Epidermal melanocyte (primary cell): ENCODE measurements around the gene OSBPL10.
"Not testable (repeated sequence)": the region's sequence is repeated elsewhere in the genome, so short reads cannot be mapped to it uniquely, and the experiment has no call there.

Experiments
- DNase-seq: peaks from one replicate; pipeline ENCODE4 v3.0.0; 2011; ENCODE audit warnings: low spot score; ENCODE audit not compliant: insufficient read length

OSBPL10 gene, protein sequence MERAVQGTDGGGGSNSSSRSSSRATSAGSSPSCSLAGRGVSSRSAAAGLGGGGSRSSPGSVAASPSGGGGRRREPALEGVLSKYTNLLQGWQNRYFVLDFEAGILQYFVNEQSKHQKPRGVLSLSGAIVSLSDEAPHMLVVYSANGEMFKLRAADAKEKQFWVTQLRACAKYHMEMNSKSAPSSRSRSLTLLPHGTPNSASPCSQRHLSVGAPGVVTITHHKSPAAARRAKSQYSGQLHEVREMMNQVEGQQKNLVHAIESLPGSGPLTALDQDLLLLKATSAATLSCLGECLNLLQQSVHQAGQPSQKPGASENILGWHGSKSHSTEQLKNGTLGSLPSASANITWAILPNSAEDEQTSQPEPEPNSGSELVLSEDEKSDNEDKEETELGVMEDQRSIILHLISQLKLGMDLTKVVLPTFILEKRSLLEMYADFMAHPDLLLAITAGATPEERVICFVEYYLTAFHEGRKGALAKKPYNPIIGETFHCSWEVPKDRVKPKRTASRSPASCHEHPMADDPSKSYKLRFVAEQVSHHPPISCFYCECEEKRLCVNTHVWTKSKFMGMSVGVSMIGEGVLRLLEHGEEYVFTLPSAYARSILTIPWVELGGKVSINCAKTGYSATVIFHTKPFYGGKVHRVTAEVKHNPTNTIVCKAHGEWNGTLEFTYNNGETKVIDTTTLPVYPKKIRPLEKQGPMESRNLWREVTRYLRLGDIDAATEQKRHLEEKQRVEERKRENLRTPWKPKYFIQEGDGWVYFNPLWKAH

DNA sequence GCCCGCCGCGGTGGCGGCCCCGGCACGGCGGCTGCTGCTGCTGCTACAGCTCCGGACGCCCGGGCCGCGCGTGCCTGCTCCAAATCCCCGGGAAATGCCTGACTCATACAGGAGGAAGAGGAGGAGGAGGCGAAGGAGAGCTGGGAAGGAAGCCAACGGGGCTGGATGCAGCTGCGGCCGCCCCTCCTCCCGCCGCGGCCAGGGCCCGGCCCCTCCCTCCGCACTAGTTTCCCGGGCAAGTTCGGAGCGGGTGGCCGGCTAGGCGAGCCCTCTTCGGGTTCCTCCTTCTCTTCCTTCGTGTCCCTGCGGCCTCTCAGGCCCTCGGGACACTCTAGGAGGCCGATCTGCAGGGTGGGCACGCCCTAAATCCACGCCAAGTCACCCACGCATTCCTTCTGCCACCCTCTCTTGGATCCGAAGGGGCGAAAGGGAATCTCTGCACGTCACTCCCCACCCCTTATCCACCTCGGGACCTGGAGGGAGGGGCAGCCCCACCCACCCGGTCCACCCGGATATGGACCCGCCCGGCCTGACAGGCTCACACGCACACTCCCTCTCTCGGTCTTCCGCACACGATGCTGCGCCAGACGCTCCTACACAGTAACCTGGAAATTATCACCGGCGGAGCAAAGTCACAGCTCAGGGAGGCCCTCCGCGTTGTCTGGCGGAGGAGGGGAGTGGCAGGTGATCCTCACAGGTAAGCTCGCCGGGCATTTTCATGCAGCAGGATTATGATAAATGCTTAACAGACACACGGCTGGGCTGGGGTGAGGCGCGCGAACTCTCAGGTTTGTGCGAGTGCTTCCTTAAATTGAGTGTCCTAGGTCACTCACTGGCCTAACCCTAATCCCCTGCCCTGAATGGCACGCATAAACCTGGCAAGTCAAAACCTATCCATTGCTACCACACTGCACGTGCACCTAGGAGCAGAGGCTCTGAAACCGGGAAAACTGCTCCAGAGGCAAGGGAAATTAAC, at the start of gene OSBPL10, which contains the start of gene ZNF860:
Gene OSBPL10 (minus strand): TSS at position 57 of the 976 bp plus-strand sequence. CDS start 83 bp downstream, outside the sequence.
Gene ZNF860 (plus strand): TSS at position 545 of the 976 bp plus-strand sequence. CDS start 7,330 bp downstream, outside the sequence.
- no peak for DNase-seq

- no peak for DNase-seq
Measured at GRCh38 chr3:32026593-32026992, 45.5 kb upstream of the OSBPL10 start.

DNA sequence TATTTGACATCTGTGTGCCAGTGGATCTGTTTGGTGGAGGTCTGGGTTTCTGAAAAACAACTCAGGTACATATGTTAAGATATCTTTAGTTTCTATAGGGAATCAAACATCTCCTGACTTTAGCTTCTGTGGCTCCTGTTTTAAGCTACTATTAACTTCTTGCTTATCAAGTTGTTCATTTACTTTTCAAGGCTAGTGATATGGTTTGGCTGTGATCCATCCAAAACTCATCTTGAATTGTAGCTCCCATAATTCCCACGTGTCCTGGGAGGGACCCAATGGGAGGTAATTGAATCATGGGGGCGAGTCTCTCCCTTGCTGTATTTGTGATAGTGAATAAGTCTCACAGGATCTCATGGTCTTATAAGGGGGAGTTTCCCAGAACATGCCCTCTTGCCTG, 41.9 kb upstream of the OSBPL10 start:
- no peak for DNase-seq

GRCh38 chr3:32021748-32022147, 40.7 kb upstream of the OSBPL10 start:
- no peak for DNase-seq

DNA sequence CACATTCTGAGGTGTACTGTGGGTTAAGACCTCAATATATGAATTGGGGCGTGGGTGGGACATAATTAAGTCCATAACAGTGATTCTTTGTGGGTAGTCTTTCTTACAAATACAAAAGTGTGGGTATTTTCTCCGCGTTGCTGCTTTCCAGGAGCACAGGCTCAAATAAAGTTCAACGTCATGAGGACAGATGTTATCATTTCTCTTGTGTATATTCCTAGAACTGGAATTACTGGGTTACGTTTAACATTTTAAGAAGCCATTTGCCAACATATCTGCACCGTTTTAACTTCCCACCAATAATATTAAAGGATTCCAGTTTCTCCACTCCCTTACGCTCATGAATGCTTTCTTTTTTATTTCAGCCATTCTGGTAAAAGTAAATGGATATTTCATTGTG, 40.1 kb upstream of the OSBPL10 start:
- no peak for DNase-seq

DNA sequence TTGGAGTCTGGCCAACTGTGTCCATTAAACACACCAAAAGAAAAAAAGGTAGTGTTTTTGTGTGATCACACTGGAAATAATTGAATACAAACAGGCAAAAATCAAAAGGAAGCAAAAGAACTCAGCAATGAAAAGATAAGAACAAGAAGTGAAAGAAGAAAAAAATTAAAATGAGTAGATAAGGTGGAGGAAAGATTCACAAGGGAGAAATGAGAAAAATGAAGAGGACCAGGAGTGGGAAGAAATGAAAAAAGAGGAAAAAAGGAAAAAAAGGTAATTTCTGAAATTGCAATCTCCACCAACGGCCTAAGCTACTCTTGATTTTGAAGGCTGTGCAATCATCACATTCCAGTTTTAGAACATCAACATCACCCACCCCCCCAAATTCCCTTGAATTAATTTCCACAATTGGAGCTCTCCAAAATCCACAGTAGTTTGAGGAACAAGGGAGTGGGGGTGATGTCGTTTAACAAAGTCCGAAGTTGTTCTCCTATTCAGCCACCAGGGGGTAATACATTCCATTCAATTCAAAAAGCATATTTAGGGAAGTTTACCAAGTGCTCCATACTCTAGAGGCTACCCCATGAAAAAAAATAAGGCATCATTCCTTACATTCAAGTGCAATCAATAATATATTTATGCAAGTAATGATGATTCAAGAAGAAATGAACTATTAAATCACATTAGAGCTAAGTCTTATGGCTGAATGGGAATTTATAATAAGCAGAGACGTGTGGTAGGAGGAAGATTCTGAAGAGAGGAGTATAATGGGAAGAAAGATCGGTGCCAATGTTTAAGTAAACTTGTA, 37.9 kb upstream of the OSBPL10 start:
- DNase-seq, result peak; percentile 71

- no peak for DNase-seq
Measured at GRCh38 chr3:32017286-32017685, 36.2 kb upstream of the OSBPL10 start.

- DNase-seq, result not testable (repeated sequence)
Measured at GRCh38 chr3:32015638-32016037, 34.6 kb upstream of the OSBPL10 start.

DNA sequence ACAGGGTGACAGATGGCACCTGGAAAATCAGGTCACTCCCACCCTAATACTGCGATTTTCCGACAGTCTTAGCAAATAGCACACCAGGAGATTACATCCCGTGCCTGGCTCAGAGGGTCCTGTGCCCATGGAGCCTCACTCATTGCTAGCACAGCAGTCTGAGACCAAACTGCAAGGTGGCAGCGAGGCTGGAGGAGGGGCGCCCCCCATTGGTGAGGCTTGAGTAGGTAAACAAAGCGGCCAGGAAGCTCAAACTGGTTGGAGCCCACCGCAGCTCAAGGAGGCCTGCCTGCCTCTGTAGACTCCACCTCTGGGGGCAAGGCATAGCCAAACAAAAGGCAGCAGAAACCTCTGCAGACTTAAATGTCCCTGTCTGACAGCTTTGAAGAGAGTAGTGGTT, 29.6 kb upstream of the OSBPL10 start:
- DNase-seq, result not testable (repeated sequence)

DNA sequence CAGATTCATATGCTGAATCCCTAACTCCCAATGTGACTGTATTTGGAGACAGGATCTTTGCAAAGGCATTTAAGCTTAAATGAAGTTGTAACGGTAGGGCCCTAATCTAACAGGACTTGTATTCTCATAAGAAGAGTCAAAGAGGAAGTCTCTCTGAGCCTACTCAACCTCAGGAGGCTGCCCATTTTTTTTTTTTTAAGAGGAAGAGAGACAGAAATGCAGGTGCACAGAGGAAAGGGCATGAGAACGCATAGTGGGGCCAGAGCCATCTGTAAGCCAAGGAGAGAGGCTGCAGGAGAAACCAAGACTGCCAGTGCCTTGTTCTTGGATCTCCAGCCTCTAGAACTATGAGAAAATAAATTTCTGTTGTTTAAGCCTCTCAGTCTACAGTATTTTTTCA, 28.9 kb upstream of the OSBPL10 start:
- no peak for DNase-seq

GRCh38 chr3:32009101-32009500, 28.0 kb upstream of the OSBPL10 start:
- no peak for DNase-seq

DNA sequence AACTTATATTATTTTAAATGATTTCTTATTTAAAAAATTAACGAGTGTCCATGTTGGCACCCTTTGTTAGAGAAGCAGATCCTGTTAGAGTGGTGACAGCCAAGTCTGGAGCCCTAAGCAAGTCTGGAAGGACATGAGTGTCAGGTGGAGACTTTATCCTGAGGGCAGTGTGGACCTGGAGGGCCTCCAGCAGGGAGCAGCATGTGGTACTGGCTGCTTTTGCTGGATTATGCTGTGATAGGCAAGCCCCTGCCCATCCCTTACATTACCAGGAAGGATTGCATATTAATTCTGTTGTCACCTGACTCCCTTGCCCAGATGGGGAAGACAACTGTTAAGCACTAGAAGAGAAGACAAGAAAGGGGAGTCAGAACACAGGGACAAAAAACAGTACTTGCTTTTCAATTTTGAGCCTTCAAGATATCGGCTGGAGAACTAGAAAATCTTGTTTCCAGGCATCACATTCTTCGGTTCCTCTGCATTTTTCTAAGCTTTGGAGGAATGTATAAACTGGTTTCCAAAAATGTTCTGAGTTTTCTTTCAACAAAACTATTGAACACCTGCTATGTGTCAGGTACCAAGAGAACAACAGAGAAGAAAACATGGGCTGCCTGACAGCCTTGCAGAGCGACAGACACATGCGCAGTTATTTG, 23.2 kb upstream of the OSBPL10 start:
- no peak for DNase-seq

GRCh38 chr3:32003380-32003779, 22.3 kb upstream of the OSBPL10 start:
- no peak for DNase-seq

DNA sequence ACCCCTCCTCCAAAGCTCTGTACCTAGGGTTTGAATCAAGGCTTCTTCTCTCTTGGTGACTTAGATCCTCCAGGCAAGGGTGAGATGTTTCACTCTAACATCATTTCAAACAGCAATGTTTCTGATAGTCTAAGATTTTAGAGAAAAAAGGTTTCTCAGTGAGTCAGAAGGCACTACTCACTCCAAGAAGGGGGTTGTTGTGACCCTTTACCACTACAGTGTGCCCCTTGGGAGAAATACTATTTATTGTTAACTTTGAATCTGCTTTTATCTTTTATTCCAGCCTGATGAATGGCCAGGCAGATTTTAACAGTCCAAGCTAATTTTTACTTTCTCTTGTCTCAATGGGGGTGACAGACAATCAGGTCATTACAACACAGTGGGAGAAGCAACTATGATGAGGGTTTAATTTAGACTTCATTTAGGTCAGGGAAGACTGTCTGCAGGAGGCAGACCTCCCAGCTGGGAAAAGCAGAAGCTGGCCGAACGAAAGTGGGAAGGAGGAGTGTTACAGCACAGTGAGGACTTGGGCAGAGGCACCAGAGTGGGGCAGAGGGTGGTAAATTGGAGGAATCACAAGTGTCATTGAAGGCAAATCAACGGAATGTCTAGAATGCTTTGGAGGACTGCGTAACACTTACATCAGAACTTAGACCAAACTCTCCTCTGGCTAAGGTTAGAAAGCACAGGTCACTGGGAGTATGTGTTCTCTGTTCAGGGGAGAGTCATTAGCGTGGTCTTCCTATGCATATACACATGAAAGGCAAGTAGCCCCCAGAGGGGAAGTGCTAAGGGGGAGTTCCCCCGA, 21.7 kb upstream of the OSBPL10 start:
- no peak for DNase-seq

DNA sequence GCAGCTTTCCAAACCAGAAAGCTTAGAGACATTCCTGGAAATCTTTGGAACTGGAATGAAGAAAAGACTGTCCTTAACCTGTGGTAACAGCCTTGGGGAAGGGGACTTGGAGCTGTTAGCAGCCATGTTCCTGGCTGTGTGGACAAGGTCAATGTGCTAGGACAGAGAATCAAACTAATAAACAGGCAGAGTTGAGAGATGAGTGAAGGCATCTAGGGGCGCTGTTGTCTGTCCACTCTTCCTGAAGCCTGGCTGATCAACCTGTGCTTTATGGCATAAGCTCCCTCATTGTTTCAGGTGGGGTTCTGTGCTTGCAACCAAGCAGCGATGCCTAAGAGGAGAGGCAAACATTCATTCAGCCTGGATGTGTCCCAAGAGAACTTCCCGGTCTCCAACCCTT, 19.8 kb upstream of the OSBPL10 start:
- no peak for DNase-seq

DNA sequence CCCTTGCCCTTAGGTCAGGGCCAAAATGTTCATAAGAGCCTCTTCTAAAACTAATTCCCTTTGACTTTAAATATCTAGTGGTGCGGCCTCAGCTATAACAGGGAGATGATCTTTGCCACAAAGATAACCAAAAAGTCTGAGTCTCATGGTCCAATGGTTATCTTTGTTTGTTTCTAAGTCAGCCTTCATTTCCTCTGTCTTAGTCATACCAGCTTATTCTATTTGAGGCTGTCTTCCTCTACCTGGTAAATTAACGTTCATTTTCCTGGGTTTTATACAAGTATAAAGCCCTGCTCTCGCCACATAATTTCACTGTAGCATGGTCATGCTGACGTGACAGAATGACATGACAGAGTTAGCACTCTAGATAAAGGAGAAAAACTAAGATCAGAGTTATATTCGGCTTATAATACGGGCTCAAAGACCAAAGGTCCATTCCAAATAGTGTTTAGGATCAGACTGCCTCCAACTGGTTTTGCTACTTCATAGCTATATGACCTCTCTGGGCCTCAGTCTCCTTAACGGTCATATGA, 18.9 kb upstream of the OSBPL10 start:
- no peak for DNase-seq

GRCh38 chr3:31997500-31997899, 16.4 kb upstream of the OSBPL10 start:
- no peak for DNase-seq

- DNase-seq, result no peak
Measured at GRCh38 chr3:31996195-31996594, 15.1 kb upstream of the OSBPL10 start.

DNA sequence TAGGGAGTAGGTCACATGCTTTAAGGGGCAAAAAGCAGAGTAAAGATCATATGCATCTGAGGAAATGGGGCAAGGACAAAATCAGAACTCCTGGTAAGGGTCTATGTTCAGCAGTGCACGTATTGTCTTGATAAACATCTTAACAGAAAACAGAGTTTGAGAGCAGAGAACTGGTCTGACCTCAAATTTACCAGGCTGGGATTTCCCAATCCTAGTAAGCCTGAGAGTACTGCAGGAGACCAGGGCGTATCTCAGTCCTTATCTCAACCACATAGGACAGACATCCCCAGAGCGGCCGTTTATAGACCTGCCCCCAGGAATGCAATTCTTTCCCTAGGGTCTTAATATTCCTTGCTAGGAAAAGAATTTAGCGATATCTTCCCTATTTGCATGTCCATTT, 14.0 kb upstream of the OSBPL10 start:
- not testable (repeated sequence) for DNase-seq
